CD1c-positive myeloid dendritic cell (primary cell): ENCODE measurements around the gene KANSL1L.

ENCODE experiments used
- DNase-seq: peaks from one replicate; pipeline ENCODE4 v3.0.0-alpha.2; 2016; ENCODE audit errors: extremely low spot score

KANSL1L gene

DNA sequence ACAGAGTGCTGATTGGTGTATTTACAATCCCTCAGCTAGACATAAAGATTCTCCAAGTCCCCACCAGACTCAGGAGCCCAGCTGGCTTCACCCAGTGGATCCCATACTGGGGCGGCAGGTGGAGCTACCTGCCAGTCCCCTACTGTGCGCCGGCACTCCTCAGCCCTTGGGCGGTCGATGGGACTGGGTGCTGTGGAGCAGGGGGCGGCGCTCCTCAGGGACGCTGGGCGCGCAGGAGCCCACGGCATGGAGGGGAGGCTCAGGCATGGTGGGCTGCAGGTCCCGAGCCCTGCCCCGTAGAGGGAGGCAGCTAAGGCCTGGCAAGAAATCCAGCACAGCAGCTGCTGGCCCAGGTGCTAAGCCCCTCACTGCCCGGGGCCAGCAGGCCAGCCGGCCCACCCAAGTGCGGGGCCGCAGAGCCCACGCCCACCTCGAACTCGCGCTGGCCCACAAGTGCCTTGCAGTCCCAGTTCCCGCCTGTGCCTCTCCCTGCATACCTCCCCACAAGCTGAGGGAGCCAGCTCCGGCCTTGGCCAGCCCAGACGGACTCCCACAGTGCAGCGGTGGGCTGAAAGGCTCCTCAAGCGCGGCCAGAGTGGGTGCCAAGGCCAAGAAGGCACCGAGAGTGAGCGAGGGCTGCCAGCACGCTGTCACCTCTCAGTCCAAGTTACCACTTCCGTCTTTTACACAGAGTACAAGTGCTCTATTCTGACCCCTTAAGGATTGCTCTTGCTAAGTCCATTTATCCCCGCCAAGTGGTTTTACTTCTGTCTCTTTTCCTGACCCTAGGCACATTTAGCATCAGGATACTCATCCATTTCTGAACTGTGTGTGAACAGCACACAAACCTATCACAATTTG lies 170.5 kb downstream of the KANSL1L start:
- DNase-seq, result no peak

DNA sequence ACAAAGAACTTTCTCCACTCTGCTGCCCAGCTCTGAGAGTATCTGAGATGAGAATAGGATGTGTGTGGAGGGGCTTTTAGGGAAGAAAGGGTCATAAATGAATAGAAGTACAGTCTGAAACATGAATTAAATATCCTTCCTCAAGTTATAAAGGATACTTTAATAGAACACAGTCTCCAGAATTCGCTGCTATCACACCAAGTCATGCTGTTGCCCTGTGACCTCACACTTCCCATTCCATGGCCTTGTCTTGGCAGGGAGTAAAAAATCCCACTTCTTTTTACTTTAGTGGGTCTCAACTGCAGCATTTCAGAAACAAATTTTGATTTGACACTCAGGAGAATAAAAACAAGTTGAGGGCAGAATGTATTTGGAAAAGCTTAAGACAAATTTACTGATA lies 172.6 kb downstream of the KANSL1L start:
- no peak for DNase-seq

DNA sequence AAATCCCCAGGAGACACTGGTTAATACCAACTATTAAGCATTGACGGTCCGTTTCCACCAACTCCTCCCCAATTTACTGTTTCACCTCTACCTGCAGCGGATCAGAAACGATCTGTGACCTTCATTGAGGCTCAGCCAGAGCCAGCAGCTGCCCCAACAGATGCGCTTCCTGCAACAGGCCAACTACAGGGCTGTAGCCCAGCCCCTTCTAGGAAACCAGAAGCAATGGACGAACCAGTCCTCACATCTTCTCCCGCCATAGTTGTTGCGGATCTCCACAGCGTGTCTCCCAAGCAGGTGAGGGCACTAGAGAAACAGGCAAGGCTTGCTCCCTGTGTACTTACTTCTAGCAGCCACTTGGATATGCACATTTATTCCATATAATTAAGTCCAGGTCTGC lies 177.2 kb downstream of the KANSL1L start:
- DNase-seq, result no peak

DNA sequence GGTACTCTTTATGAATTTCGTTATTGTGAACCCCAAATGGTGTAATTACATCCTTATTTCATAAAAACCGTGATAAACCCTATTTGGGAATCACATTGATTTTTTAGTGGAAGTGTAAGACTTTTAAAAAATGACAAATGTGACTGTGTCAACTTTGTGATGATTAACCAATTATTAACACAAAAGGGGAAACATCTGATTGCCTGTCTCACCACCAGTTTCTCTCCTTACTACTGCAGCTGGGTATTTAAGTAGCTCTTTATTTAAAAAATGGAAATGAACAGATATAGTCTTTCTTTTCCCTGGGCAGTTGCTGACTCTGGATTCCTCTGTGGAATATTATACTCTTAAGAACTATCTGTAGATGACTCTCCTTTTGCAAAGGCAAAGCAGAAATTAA lies 180.4 kb downstream of the KANSL1L start:
- DNase-seq, result no peak

DNA sequence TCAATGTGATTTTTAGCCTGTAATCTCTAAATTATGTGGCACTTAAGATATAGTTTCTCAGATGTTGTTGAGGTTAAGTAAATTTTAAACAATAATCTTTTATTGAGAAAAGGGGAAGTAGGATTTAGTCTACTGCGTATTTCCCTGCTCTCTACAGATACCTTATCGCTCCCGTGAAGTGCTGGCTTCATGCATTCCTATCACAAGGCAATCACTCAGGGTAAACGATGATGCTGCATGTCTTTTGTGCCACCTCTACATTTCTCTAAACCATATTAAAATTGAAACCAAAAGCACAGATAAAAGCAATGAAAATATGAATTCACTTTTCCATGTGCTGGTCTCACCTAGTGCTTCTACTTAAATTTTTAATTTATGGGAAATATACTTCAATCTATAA lies 183.2 kb downstream of the KANSL1L start:
- DNase-seq, result no peak

DNA sequence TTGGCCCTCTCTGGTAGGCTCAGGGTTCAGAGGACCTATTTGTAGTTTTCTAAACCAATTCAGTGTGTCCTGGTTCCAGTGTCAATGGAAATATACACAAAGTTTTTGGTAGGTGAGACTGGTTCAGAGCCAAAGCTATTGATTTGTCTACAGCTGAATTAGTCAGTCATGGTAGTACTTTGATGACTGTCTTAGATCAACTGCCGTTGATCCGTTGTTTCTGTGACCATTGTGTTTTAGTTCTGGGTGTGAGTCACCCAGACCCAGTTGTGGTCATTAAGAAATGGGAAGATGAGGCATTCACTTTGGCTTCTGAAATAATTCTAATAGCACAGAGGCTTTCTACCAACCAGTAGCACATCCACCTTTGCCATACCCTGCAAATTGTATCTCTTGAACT lies 184.8 kb downstream of the KANSL1L start:
- DNase-seq, result peak; percentile 60

DNA sequence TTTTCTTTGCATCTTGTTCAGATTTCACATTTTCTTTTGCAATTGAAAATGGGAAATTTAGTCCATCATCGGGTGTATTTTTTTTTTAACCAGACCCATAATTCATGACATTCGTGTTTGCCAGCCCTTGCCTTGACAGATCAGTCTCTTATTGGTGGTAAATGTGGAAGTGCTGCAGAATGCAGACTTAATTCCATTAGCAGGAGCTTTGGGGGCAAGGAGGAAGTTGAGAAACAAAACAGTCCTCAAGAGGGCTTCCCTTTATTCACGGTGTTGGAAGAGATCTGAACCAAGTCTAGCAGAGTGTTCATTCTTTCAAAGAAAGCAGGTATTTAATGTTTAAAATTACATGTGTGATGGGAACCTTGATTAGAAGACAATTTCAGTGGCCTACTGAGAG lies 185.3 kb downstream of the KANSL1L start:
- peak; percentile 66 for DNase-seq

DNA sequence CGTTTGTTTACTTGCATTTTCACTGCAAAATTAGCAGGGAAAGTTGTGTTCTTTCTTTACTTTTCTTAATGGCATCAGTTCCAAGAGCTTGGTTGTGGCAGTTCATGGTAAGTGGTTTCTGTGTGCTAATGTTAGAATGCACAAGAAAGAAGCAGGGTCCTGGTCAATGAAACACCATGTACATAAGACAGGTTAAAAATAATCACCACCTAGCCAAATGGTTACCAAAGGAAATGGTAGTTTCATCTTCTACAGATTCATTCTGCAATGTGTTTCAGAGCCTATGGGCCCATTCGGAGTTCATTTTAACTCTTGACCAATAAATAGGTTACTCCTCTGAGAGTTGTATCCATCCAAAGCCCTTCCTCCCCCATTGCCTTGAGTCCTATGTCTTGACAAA lies 186.9 kb downstream of the KANSL1L start:
- DNase-seq, result no peak

DNA sequence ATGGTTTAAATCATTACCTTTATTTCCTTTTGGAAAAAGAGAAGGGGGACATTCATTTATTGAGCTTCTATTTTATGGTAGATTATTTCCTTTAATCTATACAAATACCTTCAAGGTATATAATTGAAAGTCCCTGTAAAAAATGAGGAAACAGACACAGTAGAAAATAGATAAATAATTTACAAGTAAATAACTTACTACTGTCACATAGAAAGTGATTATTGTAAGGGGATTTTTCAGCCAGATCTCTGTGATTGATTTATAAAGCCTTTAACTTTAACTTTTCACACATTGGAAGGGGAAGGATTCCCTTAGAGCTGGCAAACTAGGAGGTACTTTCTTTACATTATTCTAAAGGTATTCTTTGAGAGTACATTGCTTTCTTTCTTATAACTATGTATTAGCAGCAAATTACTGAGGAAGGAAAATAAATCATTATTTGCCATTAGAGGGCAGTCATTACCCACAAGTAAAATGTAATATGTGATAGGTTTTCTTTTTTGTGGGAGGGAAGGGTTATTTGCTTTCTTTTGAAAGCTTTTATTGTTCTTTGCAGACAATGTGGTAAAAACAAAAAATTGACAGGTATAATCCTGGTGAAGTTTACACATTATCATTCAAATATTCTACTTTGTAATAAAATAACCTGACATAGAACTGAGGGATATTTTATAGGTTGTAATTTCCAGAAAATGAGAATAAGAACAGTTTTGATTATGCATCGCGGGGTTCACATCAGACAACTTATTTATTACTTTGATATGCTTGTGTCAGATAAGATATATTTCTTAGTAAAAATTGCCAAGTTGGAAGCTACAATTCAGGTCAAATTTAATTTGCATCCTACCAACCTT lies 193.6 kb downstream of the KANSL1L start:
- DNase-seq, result peak; percentile 69

DNA sequence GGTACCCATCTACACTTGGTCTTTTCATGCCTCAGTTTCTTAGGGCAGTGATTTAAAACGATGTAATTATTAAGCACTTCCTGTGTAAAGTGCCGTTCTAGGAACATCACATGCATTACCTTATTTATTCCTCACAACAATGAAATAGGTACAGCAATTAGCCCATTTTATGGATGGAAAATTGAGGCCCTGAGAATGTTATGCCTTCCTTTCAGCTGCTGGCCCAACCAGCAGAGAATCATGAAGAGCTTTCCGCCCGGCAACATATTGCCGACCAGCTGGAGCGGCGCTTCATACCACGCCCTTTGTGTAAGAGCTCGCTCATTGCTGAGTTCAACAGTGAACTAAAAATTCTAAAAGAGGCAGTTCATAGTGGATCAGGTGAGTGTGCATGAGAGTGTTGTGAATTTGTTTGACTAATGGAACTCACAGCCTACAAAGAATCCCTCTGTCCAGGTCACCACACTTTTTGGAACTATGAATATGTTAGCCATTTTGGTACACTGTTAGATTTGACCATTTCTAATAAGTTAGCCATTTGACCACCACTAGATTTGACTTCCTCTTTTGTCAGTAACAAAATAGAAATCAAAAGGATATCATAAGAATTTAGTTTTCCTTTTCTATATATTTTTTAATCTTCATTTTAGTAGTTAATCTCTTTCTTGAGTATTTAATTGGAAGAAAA lies 194.4 kb downstream of the KANSL1L start:
- no peak for DNase-seq

DNA sequence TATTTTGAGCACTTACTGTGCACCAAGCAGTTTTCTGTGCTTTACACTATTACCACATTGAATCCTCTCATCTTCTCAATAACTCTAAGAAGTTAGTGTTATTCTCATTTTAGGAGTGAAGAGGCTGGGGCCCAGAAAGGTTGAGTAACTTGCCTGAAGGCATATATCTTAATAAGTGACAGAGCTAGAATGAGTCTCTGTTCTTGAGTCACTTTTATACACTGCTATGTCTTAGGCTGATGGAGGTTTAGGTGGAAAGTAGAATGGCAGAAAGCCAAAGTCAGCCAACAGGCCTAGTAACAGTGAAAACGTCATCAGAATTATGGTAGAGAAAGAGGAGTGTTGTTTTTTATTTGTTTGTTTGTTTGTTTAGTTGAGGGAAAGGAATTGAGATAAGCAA lies 196.6 kb downstream of the KANSL1L start:
- DNase-seq, result no peak

DNA sequence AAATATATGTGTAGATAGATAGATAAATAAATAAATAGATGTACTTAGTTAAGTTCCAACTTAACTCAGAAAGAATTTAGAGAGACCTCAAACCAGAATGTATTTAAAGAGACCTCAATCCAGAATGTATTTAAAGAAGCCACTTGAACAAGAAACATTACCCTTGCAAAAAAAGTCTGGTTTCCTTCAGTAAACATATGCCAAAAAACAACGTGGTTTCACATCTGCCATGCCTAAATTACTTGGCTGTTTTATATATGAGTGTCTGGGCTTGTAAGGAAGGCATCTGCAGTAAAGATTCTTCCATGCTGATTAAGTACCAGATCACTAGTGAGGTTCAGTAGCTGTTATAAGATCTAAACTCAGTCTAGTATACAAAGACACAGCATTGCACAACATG lies 197.9 kb downstream of the KANSL1L start:
- DNase-seq, result no peak
